ENCODE measurements around the gene MOGAT2.
"Not testable (repeated sequence)": the region's sequence is repeated elsewhere in the genome, so short reads cannot be mapped to it uniquely, and the experiment has no call there.

MOGAT2 gene

DNA sequence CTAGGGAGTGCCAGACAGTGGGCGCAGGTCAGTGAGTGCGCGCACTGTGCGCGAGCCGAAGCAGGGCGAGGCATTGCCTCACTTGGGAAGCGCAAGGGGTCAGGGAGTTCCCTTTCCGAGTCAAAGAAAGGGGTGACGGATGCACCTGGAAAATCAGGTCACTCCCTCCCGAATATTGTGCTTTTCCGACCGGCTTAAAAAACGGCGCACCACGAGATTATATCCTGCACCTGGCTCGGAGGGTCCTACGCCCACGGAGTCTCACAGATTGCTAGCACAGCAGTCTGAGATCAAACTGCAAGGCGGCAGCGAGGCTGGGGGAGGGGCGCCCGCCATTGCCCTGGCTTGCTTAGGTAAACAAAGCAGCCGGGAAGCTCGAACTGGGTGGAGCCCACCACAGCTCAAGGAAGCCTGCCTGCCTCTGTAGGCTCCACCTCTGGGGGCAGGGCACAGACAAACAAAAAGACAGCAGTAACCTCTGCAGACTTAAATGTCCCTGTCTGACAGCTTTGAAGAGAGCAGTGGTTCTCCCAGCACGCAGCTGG, 31.2 kb downstream of the MOGAT2 start:
- DNase-seq: not testable (repeated sequence)

DNA sequence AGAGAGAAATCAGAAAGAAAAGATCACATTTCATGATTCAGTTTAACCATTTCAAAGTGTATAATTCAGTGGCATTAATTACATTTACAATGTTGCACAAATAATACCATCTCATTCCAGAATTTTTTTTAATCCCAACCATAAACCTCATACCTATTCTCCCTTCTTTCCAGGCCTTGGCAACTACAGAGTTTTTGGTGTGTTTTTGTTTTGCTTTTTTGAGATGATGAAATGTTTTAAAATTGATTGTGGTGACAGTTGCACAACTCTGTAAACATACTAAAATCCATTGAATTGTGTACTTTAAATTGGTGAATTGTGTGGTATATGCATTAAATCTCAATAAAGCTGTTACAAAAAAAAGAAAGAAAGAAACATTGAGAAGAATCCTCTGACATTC, 37.3 kb downstream of the MOGAT2 start:
- DNase-seq: not testable (repeated sequence)

DNA sequence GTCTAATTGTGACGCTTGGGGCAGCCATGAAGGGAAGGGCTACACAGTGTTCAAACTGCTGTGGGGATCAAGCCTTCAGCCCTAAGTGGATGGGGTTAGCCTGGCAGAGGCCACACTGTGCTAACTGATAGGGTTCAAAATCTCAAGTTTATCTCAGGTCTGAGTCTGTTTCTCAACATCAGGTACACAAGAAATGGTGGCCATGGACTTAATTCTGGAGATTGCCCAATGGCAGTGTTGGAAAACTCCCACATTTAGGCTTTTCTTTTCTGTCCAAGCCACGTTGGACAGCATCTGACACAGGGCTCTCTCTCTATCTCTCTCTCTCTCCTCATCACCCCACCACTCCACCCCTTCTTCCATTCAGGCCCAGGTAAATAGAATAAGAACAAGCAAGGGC, 40.0 kb downstream of the MOGAT2 start:
- no peak for DNase-seq

DNA sequence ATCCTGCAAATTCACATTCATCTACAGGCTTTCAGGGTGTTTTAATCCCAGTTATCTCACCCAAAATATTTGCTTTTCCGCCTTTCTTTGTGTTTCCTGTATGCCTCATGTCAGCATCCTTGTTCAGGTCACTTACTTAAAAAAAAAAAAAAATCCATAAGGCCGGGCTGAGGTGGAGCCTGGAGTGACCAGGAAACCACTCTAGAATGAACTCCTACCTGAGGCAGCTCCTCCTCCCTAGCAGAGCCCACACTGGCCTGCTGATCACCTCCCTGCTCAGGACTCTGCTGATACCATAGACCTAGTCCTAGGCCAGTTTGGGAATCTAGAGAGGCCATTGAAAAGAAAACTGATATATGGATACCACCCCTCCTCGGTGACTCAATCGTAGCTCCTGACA, 42.2 kb downstream of the MOGAT2 start:
- no peak for DNase-seq

DNA sequence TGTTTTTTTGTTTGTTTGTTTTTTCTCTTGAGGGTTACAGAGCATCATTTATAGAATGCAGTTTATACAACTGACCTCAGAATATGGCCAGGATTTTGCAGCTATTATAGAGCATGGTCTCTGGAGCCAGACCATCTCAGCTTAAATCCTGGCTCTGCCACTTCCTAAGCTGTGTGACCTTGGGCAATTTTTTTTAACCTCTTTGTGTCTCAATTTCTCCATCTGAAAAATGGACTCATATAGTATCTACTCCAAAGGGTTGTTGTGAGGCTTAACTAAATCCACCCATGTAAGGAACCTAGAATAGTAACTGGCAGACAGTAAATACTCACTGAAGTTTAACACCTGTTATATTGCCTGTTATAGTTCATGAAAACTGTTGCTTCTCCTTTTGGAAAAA, 42.6 kb downstream of the MOGAT2 start:
- no peak for DNase-seq

DNA sequence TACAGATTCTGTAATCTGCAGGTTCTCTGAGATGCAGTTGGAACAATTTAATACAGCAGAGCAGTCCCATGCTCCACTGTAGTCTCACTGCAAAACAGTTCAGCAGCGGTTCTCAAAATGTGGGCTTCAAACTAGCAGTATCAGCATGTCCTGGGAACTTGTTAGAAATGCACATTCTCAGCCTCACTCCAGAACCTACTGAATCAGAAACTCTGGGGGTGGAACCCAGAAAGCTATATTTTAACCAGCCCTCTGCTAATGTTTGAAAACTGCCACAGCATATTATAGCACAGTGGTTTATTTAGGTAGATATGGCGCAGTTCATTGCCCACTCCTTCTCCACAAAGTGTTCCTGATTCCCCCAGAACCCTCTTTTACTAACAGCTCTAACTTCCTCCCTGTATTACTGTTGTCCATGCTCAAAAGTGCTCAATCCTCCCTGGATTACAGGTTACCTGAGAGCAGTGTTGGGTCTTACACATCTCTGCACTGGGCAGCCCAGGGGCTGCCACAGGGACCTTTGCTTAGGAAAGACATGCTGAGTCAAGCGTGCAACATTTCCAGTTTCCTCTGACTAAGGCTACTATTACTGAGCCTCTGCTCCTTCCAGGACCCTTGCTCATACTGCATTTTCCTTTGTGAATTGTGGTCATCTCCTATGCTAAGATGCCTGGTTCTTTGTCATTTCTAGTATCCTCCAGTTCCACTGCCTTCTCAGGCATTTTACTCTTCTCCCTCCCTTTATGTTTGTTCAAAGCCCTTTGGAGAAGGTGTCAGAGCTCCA, 43.3 kb downstream of the MOGAT2 start:
- peak in 2 of 58 donors; percentile 12 to 36 for DNase-seq

DNA sequence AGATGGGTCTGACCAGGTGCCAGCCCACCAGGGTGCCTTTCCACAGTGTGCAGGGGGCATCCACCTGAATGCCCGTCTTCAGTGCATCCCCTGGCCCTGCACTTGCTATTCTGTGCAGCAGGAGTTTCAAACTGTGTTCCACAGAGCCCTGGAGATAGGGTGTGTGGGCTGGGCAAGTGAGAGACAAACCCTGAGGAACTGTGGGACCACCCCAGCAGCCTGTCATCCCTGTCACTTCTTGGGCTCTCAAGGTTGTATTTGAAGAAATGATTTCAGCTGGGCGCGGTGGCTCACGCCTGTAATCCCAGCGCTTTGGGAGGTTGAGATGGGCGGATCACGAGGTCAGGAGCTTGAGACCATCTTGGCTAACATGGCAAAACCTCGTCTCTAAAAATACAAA, 44.5 kb downstream of the MOGAT2 start:
- DNase-seq: no peak

DNA sequence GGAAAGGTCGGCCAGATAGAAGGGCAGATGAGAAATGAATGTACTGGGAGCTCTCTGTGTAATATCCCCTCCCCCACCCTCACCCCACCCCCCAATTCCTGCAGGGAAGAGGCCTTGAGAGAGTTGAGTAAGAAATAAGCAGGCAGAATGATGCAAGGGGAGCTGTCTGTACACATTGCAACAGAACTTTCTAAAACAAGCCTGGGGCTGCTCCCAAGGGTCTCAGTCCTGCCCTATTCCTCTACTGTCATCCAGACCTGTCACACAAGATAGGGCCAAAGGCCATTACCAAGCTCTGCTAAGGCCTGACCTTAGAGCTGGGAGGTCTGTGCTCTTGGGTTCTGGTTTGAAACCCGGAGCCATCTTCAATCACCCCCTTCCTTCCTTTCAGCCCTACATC, 45.2 kb downstream of the MOGAT2 start:
- no peak for DNase-seq

DNA sequence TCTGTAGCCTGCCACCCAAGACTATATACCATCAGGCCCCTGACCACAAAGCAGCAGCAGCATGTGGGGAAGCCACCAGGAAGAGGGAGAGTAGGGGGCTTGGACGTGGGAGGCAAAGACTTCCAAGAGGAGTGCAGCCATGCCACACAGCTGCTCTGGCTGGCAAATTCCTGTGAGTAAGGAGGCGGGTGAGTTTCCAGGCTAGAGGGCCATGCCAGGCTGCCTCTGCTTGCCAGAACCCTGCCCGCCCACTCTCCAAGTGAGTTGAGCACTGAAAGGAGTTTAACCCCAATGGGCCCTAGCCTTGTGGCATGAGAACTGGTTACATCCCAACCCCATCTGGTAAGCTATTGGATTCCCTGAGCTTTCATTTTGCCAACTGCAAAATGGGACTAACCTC, 46.2 kb downstream of the MOGAT2 start:
- no peak for DNase-seq

DNA sequence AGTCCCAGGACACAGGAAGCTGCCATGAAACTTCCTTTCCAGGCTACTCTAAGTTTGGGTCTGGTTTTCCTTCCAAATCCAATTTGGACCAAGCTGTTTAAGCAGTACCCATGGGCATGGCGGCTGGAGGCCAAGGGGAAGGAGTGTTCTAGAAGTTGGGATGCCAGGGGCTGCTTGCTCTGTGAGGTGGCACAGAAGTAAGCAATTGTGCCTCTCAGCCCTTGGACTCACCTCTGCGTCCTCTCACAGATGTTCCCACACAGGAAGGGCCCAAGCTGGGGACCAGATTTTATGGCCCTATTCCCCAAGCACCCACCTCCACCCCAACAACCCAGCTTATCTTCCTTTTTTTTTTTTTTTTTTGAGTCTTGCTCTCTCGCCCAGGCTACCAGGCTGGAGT, 47.5 kb downstream of the MOGAT2 start:
- no peak for DNase-seq

DNA sequence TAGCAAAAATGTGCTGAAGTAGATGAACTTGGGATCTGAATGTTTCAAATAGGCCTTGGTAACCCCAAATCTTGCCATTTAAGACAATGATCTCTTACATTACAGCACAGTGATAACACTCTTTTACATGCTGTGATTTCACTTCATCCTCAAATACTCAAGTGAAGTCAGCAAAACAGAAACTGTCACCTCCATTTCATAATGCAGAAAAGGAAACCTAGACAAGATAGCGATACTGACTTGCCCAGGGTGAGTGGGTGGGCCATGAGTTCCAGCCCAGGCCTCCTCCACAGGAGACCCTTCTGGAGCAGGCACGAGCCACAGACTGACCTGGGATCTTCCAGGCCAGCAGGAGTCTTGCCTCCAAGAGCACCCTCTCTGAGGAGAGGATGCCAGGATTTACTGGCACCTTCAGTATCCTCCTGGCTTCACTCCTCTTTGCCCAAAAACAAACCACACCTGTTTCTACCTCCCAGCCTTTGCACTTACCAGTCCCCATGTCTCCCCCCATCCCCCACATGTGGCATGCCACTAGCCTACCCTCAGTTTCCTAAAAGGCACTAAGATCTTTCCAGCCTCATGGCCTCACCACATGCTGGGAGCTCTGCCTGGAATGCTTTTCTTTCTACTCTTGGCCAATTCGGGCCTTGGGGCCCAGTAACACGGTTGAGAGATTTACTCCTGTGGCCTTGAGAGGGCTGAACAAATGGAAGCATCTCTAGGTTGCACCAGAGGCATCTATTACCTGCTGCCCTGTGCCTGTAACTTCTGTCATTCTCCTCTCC, 49.0 kb downstream of the MOGAT2 start:
- DNase-seq: no peak

DNA sequence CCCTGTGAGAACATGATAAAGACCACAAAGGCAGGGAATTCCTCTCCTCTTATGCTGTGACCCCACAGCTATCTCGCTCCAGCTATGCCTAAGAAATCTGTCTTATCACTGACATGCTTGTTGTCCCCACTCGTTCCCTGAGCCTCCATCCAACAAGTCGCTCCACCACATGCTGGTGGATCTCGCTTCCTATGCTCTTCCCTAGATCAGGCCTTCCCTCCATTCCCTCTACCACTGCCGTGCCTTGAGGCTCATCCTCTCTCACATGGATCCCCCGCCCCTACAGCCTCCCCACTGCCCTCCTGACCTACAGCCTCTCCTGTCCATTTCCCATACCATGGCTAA, 49.6 kb downstream of the MOGAT2 start:
- DNase-seq: no peak

DNA sequence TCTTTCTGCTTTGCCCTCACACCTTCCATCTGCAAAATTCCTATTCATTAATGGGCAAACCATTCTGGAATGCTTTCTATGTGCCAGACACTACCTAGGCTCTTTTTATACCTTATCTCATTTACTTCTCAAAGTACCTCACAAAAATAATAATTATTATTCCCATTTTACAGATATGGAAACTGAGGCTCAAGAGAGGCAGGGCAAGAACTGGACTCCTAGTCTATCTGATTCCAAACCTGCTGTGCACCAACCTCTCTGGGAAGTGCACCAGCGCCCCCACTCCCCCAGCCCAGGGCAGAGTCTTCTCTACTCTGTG, 50.1 kb downstream of the MOGAT2 start:
- DNase-seq: no peak

DNA sequence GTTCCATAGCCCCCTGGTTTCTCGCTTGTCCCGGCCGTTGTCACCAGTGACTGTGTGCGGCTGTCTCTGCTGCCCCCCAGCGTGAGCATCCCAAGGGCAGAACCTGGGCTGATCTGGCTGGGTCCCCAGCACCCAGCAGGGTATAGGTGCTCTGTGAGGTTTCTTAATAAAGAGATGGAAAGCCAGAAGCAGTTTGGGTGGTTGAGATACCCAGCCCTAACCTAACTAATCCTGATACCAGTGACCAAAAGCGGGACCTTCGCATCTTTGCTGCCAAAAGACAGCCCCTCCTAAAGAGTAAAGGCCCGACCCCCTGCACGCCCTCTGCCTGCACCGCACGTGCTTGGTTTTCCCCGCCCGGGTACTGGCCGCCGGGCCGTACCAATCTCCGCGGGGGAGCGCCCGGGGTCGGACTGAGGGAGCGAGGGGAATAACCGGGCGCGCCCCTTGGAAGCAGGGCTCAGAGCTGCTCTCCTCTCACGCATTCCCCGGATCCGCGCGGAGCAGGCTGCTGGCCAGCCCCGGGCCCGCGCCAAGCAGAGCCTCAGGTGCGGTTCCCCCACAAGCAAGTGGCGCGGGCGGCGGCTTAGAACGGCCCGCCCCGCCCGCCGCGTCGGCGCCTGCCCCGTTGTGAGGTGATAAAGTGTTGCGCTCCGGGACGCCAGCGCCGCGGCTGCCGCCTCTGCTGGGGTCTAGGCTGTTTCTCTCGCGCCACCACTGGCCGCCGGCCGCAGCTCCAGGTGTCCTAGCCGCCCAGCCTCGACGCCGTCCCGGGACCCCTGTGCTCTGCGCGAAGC, 50.7 kb downstream of the MOGAT2 start, which contains the start of gene DGAT2:
Gene DGAT2 (plus strand): TSS at position 667 of the 797 bp plus-strand sequence. CDS start 214 bp downstream, outside the sequence.
- DNase-seq: peak in 51 of 58 donors; percentile 5 to 77 (median 42)

DNA sequence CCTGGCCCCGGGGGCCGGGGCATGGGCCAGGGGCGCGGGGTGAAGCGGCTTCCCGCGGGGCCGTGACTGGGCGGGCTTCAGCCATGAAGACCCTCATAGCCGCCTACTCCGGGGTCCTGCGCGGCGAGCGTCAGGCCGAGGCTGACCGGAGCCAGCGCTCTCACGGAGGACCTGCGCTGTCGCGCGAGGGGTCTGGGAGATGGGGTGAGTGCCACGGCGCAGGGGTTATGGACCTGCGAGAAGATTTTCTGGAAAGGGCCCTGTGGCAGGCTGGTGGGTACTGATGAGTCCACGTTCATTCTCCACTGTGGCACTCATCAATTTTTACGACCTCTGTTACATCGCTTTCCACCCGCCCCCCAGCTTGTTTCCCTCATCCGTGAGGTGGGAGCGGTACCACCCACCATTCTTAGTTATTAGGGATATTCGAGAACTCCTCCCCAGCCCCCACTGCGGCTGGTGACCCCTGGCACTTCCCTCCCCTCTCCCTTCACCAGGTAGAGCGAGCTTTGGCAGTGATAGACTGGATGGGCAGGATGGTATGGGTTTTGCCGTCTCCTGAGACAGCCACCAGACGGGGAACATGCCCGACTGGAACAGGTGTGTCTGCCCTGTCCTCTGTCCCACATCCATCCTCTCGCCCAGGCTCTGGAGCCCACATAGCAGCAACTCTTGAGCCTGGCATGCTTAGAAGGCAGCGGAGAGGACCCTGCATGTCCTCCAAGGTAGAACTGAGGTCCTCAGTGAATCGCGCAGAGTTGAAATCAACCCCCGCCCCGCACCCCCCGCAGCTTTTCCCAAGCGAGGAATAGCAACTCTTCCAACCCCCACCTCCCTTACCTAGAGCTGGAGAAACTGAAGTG, 51.5 kb downstream of the MOGAT2 start:
- DNase-seq: peak in 1 of 58 donors; percentile 12

DNA sequence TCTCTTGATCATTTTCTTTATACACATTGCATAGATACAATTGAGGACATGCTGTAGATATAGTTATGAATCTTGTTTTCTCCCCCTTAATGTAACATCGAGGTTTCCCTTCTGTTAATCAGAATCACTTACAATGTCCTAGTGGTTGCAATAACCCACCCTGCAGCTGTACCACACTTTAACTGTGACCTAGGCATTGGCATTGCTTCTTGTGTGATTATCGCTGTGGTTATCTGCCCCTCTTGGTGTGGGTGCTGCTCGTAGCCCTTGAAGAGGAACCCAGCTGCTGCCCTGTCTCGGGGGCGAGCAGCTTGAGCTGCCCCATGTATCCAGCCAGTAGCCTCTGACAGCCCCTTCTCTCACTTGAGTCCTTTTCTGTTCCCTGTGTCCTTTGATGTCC, 52.5 kb downstream of the MOGAT2 start:
- DNase-seq: no peak

DNA sequence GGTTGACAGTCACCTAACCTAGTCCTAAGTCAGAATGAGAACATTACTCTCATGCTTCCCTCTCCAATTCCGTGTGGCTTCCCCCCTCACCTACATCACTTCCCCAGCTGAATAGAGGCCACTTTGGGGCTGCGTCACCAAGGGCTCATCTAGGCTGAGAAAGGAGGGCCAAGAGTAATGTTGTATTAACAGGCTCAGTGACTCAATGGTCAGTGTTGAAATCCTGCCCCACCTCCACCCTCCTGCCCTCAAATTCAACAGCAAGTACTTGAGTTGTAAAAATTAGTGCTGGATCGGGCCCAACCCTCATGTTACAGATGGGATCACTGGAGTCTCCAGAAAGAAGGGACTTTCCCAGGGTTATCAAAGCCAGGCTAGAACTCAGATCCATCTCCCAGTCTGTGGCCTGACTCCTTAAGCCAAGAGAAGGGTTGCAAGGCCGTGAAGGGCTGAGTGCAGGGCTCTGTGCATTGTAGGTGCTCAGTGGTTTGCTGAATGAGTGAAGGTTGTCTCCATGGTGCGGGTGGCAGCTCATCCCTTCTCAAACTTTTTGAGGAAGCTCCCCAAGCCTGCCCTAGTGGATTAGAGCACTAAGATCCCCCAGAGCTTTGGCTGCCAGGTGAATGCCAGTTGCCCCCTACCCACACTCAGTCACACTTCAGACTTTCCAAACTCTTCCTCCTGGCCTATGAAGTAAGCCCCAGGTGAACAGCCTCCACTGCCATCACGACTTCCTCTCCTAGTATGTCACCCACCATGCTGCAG, 54.2 kb downstream of the MOGAT2 start:
- DNase-seq: no peak

DNA sequence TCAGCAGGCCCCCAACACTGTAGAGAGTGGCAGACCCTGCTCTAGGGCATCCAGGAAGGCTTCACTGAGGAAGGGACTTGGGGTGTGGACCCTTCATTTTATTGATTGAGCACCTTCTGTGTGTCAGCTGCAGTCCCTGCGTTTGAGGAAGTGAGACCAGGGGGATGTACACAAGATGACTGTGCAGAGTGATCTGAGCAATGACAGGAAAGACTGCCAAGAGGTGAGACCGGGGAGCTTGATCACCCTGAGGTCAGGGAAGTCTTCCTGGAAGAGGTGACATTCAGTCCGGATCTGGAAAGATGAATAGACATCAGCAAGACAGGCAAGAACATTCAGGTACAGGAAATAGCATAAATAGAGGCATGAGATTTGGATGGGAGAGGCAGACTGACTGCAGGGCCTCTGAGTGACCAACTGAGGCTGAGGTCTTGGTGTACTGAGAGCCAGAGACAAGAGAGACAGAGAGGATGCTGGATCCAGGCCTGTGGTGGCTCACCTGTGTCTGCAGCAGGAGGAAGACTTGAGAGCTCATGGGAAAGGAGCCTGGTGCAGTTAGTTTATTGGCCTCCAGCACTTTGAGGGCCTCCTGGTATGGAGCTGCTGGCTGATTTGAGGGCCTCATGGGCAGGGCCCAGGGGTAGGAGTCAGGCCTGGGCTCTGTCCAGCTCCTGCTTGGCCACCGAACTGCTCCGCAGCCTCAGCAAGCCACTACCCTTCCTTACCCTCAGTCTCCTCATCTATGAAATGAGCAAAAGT, 56.1 kb downstream of the MOGAT2 start:
- DNase-seq: no peak

DNA sequence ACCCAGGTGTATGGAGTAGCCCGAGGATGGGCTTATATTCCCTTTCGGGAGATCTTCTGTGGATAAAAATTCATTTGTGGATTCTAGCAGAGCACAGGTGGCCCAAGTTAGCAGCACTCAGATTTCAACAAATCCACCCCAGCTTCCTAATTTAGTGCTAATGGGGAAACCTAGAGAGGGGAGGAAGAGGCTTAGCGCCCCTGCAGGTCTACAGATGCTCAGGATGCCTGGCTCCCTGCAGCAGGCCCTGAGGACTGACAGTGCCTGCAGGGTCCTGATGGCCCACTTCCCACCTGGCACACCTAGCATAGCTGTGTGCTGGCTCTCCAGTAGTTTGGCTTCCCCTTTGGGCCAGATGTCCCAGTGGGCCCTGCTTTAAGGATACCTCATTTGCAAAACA, 57.4 kb downstream of the MOGAT2 start:
- DNase-seq: no peak

Measured in anterior cingulate cortex (tissue), 58 donors.